Measurements from ENCODE around the gene KRTAP10-4. TPM values are rescaled to one million over a fixed set of nuclear protein-coding genes. Genes with fewer than 3 reads are reported as not detected.

The KRTAP10-4 gene
- total RNA-seq, 3 donors from 2014 or later (not counting 1 experiment from before 2014, with no cell fraction given): not detected

DNA sequence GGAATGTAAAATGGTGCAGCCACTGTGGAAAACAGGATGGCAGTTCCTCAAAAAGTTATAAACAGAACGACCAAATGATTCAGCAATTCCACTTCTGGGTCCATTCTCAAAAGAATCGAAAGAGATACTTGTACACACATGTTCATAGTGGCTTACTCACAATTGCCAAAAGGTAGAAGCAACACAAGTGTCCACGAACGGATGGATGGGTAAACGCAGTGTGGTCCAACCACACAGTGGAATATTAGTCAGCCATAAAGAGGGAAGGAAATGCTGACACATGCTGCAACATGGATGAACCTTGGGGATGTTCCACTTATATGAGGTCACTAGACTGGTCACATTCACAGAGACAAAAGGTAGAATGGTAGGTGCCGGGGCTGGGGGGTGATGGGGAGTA is 38.8 kb upstream of the KRTAP10-4 start:
- Mint-ChIP-seq H3K27ac (no peak overlapping the region), H3K4me1 (no peaks in the 10 kb centered on the region), H3K4me3 (no peak overlapping the region), H3K9me3 (no peaks in the 10 kb centered on the region), H3K36me3 (no peaks in the 10 kb centered on the region), H3K27me3 (ENCODE audit: low read depth in 2 of 2) (peaks cover 0 to 2% of the 10 kb centered on the region in 2 donors)
- Histone ChIP-seq H3K4me1 (ENCODE audit: control insufficient read depth, insufficient read depth, low read length) (no peaks in the 10 kb centered on the region), H3K27me3 (ENCODE audit: control insufficient read depth, insufficient read depth, low read length) (no peaks in the 10 kb centered on the region), H3K27ac (ENCODE audit: low read length) (no peak overlapping the region), H3K9me3 (ENCODE audit: control insufficient read depth, insufficient read depth, low read length) (no peaks in the 10 kb centered on the region), H3K4me3 (ENCODE audit: low read length) (no peak overlapping the region), H3K36me3 (ENCODE audit: control insufficient read depth, insufficient read depth, low read length) (no peaks in the 10 kb centered on the region)
- intact Hi-C loops (cut with micrococcal nuclease): no loop called here
- no peak for DNase-seq
- TF ChIP-seq, protein P1, sequence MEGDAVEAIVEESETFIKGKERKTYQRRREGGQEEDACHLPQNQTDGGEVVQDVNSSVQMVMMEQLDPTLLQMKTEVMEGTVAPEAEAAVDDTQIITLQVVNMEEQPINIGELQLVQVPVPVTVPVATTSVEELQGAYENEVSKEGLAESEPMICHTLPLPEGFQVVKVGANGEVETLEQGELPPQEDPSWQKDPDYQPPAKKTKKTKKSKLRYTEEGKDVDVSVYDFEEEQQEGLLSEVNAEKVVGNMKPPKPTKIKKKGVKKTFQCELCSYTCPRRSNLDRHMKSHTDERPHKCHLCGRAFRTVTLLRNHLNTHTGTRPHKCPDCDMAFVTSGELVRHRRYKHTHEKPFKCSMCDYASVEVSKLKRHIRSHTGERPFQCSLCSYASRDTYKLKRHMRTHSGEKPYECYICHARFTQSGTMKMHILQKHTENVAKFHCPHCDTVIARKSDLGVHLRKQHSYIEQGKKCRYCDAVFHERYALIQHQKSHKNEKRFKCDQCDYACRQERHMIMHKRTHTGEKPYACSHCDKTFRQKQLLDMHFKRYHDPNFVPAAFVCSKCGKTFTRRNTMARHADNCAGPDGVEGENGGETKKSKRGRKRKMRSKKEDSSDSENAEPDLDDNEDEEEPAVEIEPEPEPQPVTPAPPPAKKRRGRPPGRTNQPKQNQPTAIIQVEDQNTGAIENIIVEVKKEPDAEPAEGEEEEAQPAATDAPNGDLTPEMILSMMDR (IDR thresholded peaks at IDR 0.05): no peak
- no peak for ATAC-seq
- WGBS (ENCODE audit: insufficient coverage): 91% methylated on average over 6 of the region's 6 CpGs

DNA sequence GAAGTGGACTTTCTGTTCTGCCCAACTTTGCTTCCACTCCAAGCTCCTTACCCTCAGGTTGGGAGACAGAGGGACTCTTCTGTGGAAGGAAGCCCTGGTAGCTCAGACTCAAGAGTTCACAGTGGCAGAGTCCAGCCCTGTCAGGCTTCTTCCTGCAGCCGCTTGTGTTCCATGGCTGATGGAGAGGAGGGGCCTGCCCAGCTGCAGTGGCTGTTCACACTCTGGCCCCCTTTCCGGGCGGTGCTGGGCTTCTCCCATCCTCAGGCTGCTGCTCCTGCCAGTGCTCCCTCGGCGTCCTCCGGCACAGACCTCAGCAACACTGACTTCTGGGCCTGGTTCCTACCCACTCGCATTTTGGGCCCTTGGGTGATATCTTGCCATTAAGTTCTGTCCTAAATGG is 37.6 kb upstream of the KRTAP10-4 start:
- H3K27ac ChIP-seq (ENCODE audit: low read length): no peak overlapping the region
- no peaks in the 10 kb centered on the region for H3K4me1 ChIP-seq (ENCODE audit: control insufficient read depth, insufficient read depth, low read length)
- no peak overlapping the region for H3K4me3 ChIP-seq (ENCODE audit: low read length)
- WGBS (ENCODE audit: insufficient coverage): 89% methylated on average over 7 of the region's 7 CpGs
- no peak overlapping the region for H3K4me3 Mint-ChIP-seq
- intact Hi-C loops (cut with micrococcal nuclease): no loop called here
- no peaks in the 10 kb centered on the region for H3K36me3 Mint-ChIP-seq
- no peak overlapping the region for H3K27ac Mint-ChIP-seq
- H3K27me3 ChIP-seq (ENCODE audit: control insufficient read depth, insufficient read depth, low read length): no peaks in the 10 kb centered on the region
- no peaks in the 10 kb centered on the region for H3K9me3 Mint-ChIP-seq
- ATAC-seq (no peak), DNase-seq (peak in 1 of 2 donors; percentile 7)
- no peaks in the 10 kb centered on the region for H3K4me1 Mint-ChIP-seq
- no peaks in the 10 kb centered on the region for H3K36me3 ChIP-seq (ENCODE audit: control insufficient read depth, insufficient read depth, low read length)
- TF ChIP-seq, protein P1 (IDR thresholded peaks at IDR 0.05): no peak
- H3K27me3 Mint-ChIP-seq (ENCODE audit: low read depth in 2 of 2): peaks cover 0 to 2% of the 10 kb centered on the region in 2 donors
- no peaks in the 10 kb centered on the region for H3K9me3 ChIP-seq (ENCODE audit: control insufficient read depth, insufficient read depth, low read length)

DNA sequence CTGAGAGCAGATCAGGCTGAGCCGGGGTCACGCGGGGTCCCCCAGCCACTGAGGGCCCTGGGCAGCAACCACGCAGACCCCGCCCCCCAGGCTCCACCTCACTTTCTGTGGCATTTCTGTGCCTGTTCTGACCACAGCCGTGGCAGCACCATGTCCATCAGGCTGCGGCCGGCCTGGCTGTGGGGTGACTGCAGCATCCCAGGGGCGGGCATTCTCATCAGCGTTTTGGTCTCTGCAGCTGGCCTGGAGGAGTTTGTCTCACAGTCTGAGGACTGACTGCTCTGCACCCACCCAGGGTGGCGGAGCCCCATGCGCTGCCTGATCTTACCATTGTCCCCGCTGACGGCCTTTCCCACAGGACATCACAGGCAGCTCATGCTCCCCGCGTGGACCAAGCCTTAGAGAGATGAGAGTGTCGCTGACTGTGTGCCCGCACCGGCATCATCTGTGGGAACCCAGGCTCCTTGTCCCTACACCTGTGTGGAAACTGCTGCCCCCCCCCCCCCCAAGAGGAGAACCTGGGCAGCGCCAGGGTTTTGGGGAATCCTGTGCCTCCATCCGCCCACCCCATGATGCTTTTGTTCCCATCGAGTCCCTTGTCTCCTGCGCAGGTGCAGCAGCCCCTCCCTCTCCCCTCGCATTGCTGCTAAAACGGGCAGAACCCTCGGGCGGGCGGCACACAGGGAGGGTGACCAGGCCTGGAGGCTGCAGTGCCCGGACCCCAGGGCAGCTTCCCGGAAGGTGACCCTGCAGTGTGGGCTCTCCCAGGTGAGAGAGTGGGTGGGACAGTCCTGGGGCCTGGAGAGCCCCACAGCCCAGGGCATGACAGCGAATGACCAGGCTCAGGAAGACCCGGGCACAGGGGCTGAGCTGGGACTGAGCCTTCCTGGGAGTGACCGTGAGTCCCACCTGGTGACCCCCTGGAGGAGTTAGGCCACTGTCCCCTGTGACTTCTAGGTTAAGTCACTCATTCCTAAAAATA is 35.3 kb upstream of the KRTAP10-4 start:
- Histone ChIP-seq H3K4me3 (ENCODE audit: low read length) (no peak overlapping the region), H3K27me3 (ENCODE audit: control insufficient read depth, insufficient read depth, low read length) (no peaks in the 10 kb centered on the region), H3K4me1 (ENCODE audit: control insufficient read depth, insufficient read depth, low read length) (no peaks in the 10 kb centered on the region), H3K27ac (ENCODE audit: low read length) (no peak overlapping the region), H3K9me3 (ENCODE audit: control insufficient read depth, insufficient read depth, low read length) (peaks cover 4% of the 10 kb centered on the region), H3K36me3 (ENCODE audit: control insufficient read depth, insufficient read depth, low read length) (no peaks in the 10 kb centered on the region)
- intact Hi-C loops (cut with micrococcal nuclease): no loop called here
- 93% methylated on average over 33 of the region's 33 CpGs for WGBS (ENCODE audit: insufficient coverage)
- no peaks in the 10 kb centered on the region for H3K4me1 Mint-ChIP-seq
- ATAC-seq: no peak
- H3K4me3 Mint-ChIP-seq: no peak overlapping the region
- H3K36me3 Mint-ChIP-seq: no peaks in the 10 kb centered on the region
- H3K27me3 Mint-ChIP-seq (ENCODE audit: low read depth in 2 of 2): peaks cover 0 to 2% of the 10 kb centered on the region in 2 donors
- H3K27ac Mint-ChIP-seq: no peak overlapping the region
- DNase-seq: peak in 1 of 2 donors; percentile 11
- no peaks in the 10 kb centered on the region for H3K9me3 Mint-ChIP-seq
- TF ChIP-seq, protein P1 (IDR thresholded peaks at IDR 0.05): no peak

Data from natural killer cell (primary cell).